Ramos (cell line): ENCODE results near the gene PLSCR3.

Source experiments
- in situ Hi-C: fragments of 300-500 bp; cut with MboI; formaldehyde crosslinking; loops from one replicate; pipeline ENCODE4 v1.14.3; 2022; ENCODE audit warnings: low sequenced_read_pairs; ENCODE audit not compliant: unreplicated experiment

PLSCR3 gene

DNA sequence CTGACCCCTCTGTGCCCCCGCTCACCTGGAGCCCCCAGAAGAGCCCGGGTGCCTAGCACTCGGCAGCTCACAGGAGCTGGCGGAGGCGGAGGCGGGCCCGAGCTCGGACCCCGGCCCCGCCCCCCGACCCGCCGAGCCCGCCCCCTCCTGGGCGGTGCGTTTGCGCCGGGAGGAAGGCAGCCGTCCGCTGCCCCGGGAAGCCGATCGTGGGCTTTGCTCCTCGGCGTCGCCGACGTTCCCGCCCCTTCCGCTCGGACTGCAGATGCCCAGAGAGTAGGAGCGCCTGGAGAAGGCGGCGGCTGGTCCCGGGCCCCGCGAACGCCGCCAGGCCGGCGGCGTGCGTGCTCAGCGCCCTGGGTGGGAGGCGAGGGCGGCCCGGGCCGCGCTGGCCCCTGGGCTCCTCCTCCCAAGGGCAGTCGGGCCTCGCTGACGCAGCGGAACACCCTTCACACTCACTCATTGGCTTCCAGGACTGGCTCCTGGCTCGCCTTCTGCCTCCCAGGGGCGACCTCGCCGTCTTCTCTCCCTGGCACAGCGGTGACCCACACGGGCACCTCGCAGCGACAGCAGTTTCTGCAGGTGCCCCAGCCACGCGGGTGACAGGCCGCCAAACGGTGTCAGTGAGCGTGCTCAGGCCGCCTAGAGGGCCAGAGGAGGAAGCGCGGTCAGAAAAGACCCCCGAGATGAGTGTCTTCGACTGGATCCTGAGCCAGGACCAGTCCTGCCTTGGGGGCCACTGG, at the start of gene PLSCR3:
Gene PLSCR3, minus strand, starts transcription at position 74 of the 740 bp plus-strand sequence. CDS start 415 bp downstream, outside the sequence.
- in situ Hi-C loops = no loop called here

DNA sequence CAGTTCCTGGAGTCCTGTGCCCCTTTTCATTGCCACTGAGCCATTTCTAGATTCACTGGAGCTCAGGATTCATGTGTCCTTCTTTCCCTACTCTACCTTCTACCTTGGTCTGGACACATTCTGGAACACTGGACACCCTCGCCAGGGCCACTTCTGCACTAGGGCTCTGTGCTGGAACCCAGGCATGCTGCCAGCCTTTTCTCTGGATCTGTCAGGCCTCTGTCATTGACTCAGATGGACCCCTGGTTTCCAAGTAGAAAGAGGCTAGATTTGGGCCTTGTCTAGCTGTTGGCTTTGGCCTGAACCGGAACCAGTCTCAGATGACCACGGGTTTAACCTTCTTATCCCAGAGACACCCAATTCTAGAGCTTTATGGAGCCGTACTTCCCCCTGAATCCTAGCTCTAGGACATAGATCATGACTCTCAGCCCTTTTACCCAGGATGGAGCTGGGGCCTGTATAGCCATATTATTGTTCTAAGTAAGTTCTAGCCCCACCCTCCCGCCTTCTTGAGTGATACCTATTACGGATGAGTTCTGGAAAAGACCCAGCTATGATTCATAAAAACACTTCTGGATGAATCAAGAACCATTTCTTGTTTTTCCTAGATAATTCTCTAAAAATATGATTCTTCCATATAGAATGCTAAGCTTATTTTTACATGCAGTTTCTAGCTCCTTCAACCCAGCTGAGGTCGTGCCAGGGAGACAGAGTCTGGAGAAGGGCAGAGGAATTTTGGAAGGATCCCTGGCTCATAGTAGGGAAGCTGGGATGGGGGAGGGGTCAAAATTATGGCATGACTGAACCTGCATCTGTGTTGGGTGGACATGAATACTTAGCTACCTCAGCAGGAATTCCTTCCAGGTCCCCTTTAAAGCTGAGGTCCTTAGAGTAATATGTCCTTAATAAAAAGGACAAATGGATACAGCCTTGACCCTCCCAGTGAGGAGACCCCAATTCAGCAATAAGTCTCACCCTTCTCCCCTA, 49.5 kb upstream of the PLSCR3 start:
- in situ Hi-C loops = no loop called here

DNA sequence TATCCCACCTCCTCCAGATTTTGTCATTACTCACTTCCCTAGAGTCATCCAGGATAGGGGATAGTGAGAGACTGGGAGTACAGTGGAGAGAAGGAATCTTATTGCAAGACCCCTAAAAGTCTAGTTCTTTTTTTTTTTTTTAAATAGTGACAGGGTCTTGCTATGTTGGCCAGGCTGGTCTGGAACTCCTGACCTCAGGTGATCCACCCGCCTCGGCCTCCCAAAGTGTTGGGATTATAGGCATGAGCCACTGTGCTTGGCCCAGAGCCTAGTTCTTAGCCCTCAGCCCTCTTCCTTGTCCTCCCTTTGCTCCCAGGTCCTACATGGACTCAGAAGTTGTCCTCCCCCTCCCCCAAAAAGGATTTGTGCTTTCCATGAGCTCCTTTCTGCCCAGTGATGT, 47.8 kb upstream of the PLSCR3 start:
- in situ Hi-C loops = no loop called here

DNA sequence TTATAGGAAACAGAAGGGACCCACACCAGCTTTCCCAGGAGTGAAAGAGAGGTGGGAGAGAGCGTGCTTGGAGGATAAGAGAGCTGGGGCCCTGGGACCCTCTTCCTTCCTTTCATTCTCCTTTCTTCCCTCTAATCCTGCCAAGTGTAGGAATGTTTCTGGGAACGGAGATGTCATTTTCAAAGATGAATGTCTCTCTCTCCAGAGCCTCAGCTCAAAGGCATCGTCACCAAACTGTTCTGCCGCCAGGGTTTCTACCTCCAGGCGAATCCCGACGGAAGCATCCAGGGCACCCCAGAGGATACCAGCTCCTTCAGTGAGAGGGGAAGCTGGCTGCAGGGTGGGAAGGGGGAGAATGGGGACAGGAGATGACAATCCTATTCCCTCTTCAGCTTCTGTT, 46.9 kb upstream of the PLSCR3 start:
- in situ Hi-C loops = no loop called here

DNA sequence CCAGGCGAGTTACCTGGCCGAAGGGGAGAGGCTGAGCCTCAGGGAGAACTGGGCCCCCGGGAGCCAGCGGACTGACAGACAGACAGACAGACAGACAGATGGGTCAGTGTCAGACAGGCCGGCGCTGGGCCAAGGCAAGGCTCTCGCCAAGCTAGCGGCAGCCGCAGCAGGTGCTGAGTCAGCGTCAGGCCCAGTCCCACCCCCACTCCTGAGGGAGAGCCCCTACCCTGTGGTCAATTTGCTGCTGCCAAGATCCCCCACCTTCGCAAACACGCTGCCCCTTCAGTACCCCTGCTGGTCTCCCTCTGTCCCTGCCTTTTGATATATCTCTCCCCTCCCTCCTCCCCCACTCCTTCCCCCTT, 46.5 kb upstream of the PLSCR3 start:
- in situ Hi-C loops = no loop called here

DNA sequence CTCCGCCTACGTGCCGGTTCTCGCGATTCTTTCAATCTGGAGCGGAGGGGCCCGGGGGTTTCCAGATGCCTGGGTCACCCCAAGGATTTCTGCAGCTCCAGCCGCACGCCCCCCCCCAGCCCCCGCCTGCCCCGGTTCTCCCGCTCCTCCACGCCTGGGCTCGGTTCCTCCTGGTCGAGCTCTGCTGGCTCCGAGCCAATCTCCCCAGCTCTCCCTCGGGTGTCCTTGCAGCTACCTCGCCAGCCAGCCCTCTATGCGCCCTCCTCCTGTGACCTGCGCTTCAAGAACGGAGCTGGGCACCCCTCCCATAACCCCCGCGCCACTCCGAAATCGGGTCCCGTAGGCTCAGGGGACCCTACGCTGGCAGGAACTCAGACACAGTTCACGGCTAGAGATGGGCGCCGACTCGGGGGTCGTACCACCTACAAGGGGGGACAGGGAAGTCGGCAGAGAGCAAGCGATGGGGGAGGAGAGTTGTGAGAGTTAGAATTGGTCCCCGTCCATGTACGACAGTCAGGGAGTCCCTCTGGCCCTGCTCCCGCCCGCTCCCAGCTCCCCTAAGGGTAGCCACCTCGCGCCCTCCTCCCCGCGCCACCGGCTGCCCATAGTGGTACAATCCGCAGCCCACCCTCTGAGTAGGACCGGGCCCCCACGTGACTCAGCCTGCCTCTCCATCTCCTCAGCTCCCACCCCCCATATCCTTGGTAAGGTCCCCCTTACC, 45.9 kb upstream of the PLSCR3 start:
- in situ Hi-C loops = no loop called here

DNA sequence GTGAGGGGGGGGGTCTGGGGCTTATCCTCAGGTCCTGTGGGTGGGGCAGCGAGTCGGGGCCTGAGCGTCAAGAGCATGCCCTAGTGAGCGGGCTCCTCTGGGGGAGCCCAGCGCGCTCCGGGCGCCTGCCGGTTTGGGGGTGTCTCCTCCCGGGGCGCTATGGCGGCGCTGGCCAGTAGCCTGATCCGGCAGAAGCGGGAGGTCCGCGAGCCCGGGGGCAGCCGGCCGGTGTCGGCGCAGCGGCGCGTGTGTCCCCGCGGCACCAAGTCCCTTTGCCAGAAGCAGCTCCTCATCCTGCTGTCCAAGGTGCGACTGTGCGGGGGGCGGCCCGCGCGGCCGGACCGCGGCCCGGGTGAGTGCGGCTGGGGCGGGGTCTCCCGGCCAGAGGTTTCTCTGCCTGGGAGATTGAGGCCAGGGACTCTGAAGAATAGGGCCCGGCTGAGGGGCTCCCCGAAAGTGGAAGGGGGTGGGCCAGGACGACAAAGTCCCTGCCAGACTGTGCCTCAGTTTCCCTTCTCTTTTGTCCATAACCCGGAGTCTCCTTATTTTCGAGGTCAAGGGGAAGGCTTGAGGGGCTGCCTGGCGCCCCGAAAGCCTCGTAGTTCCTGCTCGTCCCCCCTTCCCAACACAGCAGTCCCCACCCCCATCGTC, 45.3 kb upstream of the PLSCR3 start, which contains the start of gene FGF11:
Gene FGF11, plus strand, starts transcription at position 51 of the 651 bp plus-strand sequence. Its CDS starts 109 bp downstream, at position 160.
- in situ Hi-C loops = no loop called here

DNA sequence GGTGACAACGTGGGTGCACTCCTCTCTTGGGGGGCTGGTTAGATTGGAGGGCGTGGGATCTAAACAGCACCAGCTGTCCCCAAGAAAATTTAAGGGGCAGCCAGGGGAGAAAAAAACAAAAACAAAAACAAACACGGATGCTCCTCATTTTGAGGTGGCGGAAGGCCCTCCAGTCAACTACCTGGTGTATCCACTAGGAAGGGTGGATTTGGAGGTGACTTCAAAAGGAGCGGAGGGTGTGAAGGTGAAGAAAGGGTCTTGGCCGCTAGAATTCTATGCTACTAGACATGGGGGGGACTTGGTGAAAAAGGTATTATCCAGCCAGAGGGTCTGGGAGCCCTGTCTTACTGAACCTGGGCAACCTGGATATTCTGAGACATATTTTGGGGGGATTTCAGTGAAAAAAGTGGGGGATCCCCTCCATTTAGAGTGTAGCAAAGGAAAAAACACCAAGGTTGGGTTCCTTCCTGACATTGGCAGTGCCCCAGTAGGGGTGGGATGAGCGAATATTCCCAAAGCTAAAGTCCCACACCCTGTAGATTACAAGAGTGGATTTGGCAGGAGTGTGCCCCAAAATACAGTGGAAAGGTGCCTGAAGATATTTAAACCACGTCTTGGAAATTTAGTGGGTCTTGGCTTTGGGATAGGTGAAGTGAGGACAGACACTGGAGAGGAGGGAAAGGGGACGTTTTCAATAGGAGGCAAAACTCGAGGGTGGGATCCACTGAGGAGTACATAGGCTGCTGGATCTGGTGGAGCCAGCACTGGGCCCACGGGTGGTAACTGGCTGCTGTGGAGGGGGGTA, 44.5 kb upstream of the PLSCR3 start:
- in situ Hi-C loops = no loop called here

DNA sequence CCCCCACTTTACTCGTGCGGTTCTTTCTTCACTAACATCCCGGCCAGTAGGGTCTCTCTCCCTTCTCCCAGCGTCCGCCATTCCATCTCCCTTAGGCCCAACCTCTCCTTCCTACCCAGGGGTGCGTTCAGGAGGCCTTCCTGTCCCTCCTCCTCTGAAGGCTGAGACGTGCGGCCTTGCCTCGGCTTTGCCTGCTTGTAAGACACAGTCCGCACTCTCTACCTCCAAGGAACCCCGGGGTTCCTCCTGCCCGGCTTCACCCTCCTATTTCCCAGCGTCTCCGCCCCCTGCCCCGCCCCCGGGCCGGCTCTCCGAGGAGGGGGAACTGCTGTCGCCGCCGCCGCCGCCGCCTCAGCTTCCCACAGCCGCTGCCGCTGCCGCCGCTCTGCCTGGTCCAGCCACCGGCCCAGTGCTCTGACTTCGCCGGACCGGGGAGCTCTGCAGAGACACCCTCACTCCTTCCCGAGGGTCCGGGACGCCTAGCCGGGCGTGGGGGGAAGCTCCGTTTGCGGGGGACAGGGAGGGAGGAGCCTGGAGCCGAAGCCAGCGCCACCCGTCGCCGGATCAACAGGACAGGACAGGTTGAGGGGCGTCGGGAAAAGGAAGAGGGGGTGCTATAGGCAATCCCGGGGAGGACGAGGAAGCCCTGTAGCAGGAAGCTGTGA, 43.8 kb upstream of the PLSCR3 start:
- in situ Hi-C loops = no loop called here

DNA sequence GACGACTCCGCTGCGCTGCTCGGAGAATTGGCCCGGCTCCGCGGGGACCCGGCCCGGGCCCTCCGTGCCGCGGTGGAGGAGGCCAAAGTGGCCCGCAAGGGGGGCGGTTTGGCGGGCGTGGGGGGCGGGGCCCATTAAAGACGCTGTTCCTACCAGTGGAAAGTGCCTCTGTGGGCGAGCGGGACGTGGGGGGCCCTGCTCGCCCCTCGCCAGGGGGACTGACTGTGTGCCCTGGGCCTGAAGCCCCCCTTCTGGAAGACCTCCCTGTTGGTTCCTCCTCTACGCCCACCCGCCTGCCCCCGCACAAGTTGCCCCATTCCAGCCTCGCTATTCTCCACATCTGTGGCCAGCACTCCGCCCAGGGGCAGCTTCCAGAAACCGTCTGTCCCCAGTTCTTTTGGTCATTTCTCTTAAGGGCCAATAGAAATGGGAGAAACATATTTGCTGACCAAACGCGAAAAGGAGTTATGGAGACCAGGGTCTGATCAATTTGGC, 43.1 kb upstream of the PLSCR3 start:
- in situ Hi-C loops = no loop called here

DNA sequence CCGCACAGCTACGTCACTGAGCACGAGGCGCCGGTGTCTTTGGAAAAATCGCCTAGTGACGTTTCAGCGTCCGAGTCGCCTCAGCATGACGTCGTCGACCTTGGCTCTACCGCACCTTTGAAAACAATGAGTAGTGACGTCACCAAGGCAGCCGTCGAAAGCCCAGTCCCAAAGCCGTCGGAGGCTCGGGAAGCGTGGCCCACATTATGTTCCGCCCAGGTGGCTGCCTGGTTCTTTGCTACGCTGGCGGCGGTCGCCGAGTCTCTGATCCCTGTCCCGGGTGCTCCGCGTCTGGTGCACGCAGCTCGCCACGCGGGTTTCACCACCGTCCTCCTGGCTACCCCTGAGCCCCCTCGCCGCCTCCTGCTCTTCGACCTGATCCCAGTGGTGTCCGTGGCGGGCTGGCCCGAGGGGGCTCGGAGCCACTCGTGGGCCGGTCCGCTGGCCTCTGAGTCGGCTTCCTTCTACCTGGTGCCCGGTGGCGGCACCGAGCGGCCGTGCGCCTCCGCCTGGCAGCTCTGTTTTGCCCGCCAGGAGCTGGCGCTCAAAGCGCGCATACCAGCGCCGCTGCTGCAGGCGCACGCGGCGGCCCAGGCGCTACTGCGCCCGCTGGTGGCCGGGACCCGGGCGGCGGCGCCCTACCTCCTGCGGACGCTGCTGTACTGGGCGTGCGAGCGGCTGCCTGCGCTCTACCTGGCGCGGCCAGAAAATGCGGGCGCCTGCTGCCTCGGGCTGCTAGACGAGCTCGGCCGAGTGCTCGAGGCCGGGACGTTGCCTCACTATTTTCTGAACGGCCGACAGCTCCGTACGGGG, 42.4 kb upstream of the PLSCR3 start:
- in situ Hi-C loops = no loop called here

DNA sequence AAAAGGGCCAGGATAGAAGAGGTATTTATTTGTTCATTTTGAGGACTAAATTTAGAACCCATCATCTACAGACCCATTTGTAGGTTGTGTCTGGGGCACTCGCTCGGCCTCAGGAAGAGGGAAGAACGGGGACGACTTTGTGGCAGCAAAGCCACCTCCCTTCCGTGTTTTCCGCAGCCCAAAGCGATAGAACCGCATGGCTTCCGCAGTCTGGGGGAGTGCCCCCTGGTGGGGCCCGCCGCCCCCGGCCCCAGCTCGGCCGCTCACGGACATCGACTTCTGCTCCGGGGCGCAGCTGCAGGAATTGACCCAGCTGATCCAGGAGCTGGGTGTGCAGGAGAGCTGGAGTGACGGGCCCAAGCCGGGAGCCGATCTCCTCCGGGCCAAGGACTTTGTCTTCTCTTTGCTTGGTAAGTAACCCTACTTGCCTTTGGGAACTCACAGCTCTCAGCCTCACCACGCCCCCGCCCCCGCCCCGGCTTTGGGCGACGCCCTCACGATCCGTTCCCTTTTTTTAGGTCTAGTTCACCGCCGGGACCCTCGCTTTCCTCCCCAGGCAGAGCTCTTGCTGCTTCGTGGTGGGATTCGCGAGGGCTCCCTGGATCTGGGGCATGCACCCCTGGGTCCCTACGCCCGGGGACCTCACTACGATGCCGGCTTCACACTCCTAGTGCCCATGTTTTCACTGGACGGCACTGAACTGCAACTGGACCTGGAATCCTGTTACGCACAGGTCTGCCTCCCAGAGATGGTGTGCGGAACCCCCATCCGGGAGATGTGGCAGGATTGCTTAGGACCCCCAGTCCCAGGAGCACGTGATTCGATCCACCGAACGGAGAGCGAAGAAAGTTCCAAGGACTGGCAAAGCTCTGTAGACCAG, 41.6 kb upstream of the PLSCR3 start:
- in situ Hi-C loops = no loop called here

DNA sequence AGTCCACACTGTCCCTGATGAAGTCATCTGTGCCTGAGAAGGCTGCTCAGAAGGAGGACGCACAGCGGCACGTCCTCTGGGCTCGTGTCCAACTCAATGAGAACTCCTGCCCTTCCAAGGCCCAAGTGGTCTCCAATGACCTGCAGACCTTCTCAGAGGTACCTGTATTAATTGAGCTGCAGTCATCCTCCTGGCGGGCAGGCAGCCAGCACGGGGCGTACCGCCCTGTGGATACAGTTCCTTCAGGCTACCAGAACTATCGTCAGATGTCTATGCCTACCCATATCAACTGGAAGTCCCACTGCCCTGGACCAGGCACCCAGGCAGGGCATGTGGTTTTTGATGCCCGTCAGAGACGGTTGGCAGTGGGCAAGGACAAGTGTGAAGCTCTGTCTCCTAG, 38.0 kb upstream of the PLSCR3 start:
- in situ Hi-C loops = no loop called here

DNA sequence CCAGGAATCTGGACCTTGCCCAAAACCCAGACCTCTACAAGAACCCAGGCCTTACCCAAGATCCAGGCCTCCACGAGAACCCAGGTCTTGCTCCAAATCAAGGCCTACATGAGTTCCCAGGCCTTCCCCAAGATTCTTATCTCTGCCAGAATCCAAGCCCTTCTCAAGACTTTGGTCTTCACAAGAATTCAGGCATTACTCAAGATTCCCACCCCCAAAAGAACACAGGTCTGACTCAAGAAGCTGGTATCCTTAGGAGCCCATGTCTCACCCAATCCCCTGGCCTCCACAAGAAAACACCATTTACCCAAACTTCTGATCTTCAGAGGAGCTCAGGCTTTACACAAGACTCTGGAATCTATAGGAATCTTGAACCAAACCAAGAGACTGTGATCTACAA, 36.9 kb upstream of the PLSCR3 start:
- in situ Hi-C loops = no loop called here

DNA sequence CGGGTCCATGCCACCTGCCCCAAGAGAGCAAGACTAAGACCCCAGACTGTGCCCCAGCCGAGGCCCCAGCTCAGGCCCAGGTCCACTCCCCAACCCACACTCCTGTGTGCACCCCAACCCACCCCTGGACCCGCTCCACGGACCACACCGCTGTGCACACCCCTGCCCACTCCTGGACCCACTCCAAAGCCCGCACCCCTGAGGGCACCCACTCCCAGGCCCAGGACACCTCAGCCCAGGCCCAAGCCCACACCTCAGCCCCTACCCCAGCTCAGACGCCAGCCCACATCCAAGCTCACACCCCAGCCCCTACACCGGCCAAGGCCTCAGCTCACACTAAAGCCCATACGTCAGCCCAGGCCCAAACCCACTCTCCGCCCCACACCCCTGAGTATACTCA, 35.4 kb upstream of the PLSCR3 start:
- in situ Hi-C loops = no loop called here

DNA sequence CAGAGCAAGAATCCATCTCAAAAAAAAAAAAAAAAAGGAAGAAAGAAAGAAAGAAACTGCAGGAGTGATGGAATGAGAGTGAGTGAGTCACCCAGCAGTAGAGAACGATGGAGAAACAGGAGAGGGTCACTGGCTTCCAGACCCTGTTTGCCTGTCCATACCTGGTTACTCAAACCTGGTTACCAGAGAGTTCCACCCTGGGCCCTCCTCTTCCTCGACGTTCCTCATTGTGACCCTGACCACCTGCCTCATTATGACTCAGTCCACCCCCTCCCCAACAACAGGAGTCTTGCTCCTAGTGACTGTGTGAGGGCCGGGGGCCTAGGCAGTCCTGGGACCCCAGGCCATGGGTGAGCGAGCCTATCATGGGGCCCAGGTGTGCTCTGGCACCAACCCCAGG, 34.2 kb upstream of the PLSCR3 start, which contains the start of gene SPEM3:
Gene SPEM3, plus strand, starts transcription at position 301 of the 400 bp plus-strand sequence. Its CDS starts 46 bp downstream, at position 347.
- in situ Hi-C loops = no loop called here

DNA sequence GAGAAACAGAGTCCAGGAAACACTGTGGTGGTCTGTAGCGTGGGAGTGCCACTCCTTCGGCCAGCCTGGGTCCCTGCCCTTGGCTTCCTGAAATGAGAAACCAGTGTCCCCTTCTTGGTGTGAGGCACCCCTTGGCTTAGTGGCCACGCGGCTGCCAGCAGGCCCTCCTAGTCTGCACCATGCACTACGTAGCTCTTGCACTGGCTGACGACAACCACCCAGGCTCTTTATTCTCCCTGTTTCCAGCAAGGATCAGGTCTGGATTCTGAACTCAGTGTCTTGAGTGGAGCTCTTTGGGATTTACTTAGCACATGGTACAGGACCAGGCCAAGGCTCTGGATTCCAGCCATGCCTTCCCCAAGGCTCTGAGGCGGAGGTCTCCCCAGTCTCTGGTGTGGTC, 33.2 kb upstream of the PLSCR3 start:
- in situ Hi-C loops = no loop called here
